Inferior parietal cortex (tissue), 1 donor: ENCODE measurements around the gene HCRT.

Source experiments
- DNase-seq: peaks from one replicate; pipeline ENCODE4 v3.0.0-alpha.2; 2016; ENCODE audit errors: extremely low spot score

The HCRT gene

DNA sequence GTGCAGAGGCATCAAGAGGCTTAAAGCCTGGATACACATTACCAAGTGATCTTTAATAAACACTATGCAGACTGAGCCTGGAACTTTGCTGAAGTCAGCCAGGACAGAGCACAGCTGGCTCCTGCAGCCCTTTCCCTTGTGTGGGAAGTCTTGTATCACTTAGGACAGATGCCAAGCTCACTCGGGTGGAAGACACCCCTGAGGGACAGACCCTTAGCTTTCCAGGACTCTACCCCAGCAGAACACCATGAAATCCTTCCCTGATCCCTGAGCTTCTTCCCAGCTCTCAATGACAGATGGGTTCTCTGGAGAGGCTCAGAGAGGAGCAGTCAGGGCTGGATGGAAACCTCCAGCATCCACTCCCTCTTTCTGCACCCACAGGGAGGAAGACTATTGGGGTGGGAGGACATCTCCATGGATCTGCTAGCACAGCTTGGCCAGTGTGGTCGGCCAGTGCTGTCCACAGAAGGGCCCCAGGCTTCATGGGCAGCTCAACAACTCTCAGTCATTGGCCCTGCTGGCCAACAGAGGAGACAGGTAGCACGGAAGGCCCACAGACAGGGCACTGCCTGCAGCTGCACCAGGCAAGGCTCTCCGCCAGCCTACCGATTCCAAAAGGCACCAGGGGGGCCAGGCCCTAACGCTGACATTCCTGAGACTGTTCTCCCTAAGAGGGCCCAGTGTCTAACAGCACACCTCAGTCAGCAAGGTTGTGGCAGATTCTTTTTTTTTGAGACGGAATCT lies 46.3 kb downstream of the HCRT start:
- no peak for DNase-seq

DNA sequence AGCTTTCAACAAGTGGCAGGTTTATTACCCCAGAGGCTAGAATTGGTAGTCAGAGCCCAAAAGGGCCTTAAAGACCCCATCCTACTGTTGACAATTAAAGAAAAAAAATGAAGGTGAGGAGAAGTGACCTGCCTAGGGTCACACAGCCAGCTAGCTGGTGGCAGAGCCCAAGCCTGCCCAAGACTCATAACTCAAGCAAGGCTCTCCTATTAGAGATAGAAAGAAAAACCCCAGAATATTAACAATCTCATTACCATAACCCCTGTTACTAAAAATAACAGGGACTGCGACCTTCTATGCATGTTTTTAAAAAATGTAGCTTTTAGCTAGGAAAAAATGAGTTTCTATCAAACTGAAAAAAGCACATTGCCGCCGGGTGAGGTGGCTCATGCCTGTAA lies 48.6 kb downstream of the HCRT start:
- no peak for DNase-seq

DNA sequence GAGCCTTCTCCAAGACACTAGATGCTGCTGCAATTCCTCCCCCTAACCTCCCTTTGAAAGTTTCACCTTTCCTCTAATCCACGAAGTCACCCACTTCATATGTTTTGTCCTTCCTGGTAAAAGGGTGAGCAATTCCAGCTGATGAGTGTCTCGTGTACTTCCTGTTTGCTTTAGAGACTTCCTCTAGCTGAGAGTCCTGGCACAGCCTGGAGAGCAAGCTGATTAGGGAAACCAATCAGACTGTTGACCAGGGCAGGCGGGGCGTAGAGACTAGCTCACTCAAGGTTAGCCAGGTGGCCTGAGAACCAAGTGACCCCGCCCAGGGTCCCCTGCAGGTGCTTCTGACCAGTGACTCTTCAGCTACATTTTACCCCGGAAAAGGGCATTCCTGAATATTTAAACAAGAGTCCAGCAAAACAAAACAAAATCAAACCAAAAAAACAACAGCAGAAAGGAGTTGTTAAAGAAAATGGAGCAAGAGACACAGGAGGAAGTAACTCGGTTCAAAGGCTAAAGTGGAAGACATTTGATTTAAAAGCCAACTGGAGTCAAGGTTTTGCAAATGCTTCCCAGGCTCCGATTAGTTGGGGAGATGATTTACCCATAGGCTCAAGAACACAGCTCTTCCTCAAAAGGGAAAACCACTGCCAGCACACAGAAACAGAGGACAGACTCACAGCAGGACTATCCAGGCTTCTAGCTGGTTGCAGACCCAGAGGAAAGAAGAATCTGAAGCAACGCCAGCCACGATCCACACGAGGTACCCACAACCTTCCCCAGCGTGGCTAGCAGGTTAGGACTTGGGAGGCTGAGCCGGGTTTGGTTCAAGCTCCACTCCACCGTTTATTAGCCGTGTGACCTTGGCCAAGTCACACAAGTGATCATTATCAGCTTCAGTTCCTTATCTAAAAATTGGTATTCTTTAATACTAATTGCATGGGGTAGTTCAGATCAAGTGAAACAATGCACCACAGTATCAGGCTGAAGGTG lies 49.3 kb downstream of the HCRT start:
- no peak for DNase-seq

DNA sequence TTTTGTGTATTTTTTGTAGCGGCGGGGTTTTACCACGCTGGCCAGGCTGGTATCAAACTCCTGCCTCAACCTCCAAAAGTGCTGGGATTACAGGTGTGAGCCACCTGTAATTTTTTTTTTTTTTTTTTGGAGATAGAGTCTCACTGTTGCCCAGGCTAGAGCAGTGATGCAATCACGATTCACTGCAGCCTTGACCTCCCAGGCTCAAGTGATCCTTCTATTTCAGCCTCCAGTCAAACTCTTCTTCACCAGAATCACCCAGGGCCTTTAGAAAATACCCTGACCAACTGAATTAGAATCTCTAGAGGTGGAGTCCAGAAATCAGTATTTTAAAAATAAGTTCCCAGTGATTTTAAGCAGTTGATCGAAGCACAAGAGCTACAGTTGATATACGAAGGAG lies 50.1 kb downstream of the HCRT start:
- DNase-seq: no peak
